Measurements from ENCODE around the gene BORCS6.

The BORCS6 gene

GRCh38 chr17:8160224-8160577, 29.8 kb downstream of the BORCS6 start:
- H3K27me3 ChIP-seq (ENCODE audit: low read depth) = no peaks in the 10 kb centered on the region
- no peaks in the 10 kb centered on the region for H3K9me3 ChIP-seq
- peaks cover 42% of the 10 kb centered on the region for H3K4me1 ChIP-seq
- in situ Hi-C loops (cut with MboI; ENCODE audit: low sequenced_read_pairs) = loop anchor here (25.0 kb wide), 1 partner anchor 923 kb away; the partner anchor contains the start of genes DVL2, GABARAP and PHF23
- DNase-seq (ENCODE audit: low spot score in 2 of 2) = no peak
- no peak overlapping the region for H3K4me3 ChIP-seq
- H3K36me3 ChIP-seq (replicated peaks) = peaks cover 37% of the 10 kb centered on the region

DNA sequence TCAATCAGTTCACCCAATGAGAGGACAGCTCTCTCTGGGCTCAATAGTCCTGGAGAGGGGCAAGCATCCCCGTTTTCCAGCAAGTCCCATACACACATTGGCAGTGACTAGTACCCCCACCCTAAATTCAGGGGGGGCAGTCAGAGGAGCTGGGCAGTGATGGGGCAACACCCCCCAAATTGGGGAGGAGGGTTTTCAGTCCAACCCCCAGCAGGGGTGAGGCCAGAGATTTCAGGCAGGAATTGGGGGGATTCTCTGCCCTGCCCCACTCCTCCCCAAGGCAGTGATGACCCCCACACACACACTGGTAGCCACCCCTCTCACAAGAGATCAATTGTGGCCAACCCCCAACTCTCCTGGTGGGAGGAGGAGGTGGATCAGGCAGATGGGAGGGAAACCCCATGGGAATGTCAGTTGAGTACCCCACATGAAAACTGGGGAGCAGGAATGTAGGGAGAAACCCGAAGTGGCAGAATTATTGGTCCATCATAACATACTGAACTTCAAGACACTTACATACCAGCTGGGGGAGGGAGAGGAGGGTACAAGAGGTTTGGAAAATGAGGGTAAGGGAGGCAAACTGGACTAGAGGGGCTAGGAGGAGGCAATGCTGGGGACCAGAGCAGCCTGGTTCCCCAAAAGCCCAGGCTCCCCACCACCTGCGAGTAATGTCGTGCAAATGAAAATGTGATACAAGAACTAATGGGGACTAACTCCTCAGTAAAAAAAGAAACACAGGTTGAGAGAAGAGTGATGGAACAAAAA, 30.3 kb downstream of the BORCS6 start:
- DNase-seq (ENCODE audit: low spot score in 2 of 2) = no peak
- H3K36me3 ChIP-seq (replicated peaks) = peaks cover 37% of the 10 kb centered on the region
- in situ Hi-C loops (cut with MboI; ENCODE audit: low sequenced_read_pairs) = loop anchor here (25.0 kb wide), 1 partner anchor 922 kb away; the partner anchor contains the start of genes DVL2, GABARAP and PHF23
- H3K4me1 ChIP-seq = peaks cover 44% of the 10 kb centered on the region
- H3K27me3 ChIP-seq (ENCODE audit: low read depth) = no peaks in the 10 kb centered on the region
- no peak overlapping the region for H3K4me3 ChIP-seq
- no peaks in the 10 kb centered on the region for H3K9me3 ChIP-seq

- peaks cover 37% of the 10 kb centered on the region for H3K36me3 ChIP-seq (replicated peaks)
- no peak overlapping the region for H3K4me3 ChIP-seq
- H3K27me3 ChIP-seq (ENCODE audit: low read depth) = no peaks in the 10 kb centered on the region
- peaks cover 44% of the 10 kb centered on the region for H3K4me1 ChIP-seq
- no peak for DNase-seq (ENCODE audit: low spot score in 2 of 2)
- in situ Hi-C loops (cut with MboI; ENCODE audit: low sequenced_read_pairs) = loop anchor here (25.0 kb wide), 1 partner anchor 922 kb away; the partner anchor contains the start of genes DVL2, GABARAP and PHF23
- H3K9me3 ChIP-seq = no peaks in the 10 kb centered on the region
Measured at GRCh38 chr17:8159032-8159400, 31.0 kb downstream of the BORCS6 start.

- Histone ChIP-seq H3K36me3 (replicated peaks) (peaks cover 37% of the 10 kb centered on the region), H3K4me3 (no peak overlapping the region), H3K27me3 (ENCODE audit: low read depth) (no peaks in the 10 kb centered on the region), H3K9me3 (no peaks in the 10 kb centered on the region), H3K4me1 (peaks cover 44% of the 10 kb centered on the region)
- DNase-seq (ENCODE audit: low spot score in 2 of 2) = peak; percentile 73 to 96
- in situ Hi-C loops (cut with MboI; ENCODE audit: low sequenced_read_pairs) = loop anchor here (25.0 kb wide), 1 partner anchor 921 kb away; the partner anchor contains the start of genes DVL2, GABARAP and PHF23
Measured at GRCh38 chr17:8158267-8159031, 31.5 kb downstream of the BORCS6 start.

- H3K36me3 ChIP-seq (replicated peaks) = peaks cover 27% of the 10 kb centered on the region
- DNase-seq (ENCODE audit: low spot score in 2 of 2) = peak; percentile 100
- H3K4me1 ChIP-seq = peaks cover 45% of the 10 kb centered on the region
- H3K9me3 ChIP-seq = no peaks in the 10 kb centered on the region
- in situ Hi-C loops (cut with MboI; ENCODE audit: low sequenced_read_pairs) = loop anchor here (25.0 kb wide), 1 partner anchor 919 kb away; the partner anchor contains the start of genes DVL2, GABARAP and PHF23
- H3K27me3 ChIP-seq (ENCODE audit: low read depth) = no peaks in the 10 kb centered on the region
- H3K4me3 ChIP-seq = peak overlapping the region; percentile 48
Measured at GRCh38 chr17:8156246-8156992, 33.6 kb downstream of the BORCS6 start.

DNA sequence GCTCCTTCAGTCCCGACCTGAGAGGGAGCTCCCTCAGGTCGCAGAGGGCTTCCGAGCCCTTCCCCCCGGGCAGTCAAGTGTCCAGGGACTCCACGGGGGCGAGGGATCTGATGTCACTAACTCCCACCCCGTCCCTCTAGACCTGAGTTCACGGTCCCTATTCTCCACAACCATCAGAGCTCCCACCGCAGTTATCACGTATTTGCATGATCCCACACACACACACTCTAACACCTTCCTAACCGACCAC, 34.1 kb downstream of the BORCS6 start:
- H3K4me3 ChIP-seq = peak overlapping the region; percentile 48
- H3K4me1 ChIP-seq = peaks cover 44% of the 10 kb centered on the region
- in situ Hi-C loops (cut with MboI; ENCODE audit: low sequenced_read_pairs) = loop anchor here (25.0 kb wide), 1 partner anchor 919 kb away; the partner anchor contains the start of genes DVL2, GABARAP and PHF23
- peaks cover 22% of the 10 kb centered on the region for H3K36me3 ChIP-seq (replicated peaks)
- DNase-seq (ENCODE audit: low spot score in 2 of 2) = no peak
- H3K9me3 ChIP-seq = no peaks in the 10 kb centered on the region
- H3K27me3 ChIP-seq (ENCODE audit: low read depth) = no peaks in the 10 kb centered on the region

GRCh38 chr17:8155231-8155995, 34.6 kb downstream of the BORCS6 start:
- peaks cover 21% of the 10 kb centered on the region for H3K36me3 ChIP-seq (replicated peaks)
- H3K27me3 ChIP-seq (ENCODE audit: low read depth) = no peaks in the 10 kb centered on the region
- in situ Hi-C loops (cut with MboI; ENCODE audit: low sequenced_read_pairs) = loop anchor here (25.0 kb wide), 1 partner anchor 918 kb away; the partner anchor contains the start of genes DVL2, GABARAP and PHF23
- H3K9me3 ChIP-seq = no peaks in the 10 kb centered on the region
- peak overlapping the region; percentile 48 for H3K4me3 ChIP-seq
- peaks cover 44% of the 10 kb centered on the region for H3K4me1 ChIP-seq
- DNase-seq (ENCODE audit: low spot score in 2 of 2) = no peak

- Histone ChIP-seq H3K27me3 (ENCODE audit: low read depth) (no peaks in the 10 kb centered on the region), H3K9me3 (no peaks in the 10 kb centered on the region), H3K4me1 (peaks cover 44% of the 10 kb centered on the region), H3K36me3 (replicated peaks) (peaks cover 25% of the 10 kb centered on the region), H3K4me3 (no peak overlapping the region)
- no peak for DNase-seq (ENCODE audit: low spot score in 2 of 2)
- in situ Hi-C loops (cut with MboI; ENCODE audit: low sequenced_read_pairs) = loop anchor here (25.0 kb wide), 1 partner anchor 917 kb away; the partner anchor contains the start of genes DVL2, GABARAP and PHF23
Measured at GRCh38 chr17:8154608-8155155, 35.3 kb downstream of the BORCS6 start.

GRCh38 chr17:8153957-8154607, 35.9 kb downstream of the BORCS6 start:
- DNase-seq (ENCODE audit: low spot score in 2 of 2) = peak; percentile 86 to 99
- in situ Hi-C loops (cut with MboI; ENCODE audit: low sequenced_read_pairs) = loop anchor here (25.0 kb wide), 1 partner anchor 917 kb away; the partner anchor contains the start of genes DVL2, GABARAP and PHF23
- H3K27me3 ChIP-seq (ENCODE audit: low read depth) = no peaks in the 10 kb centered on the region
- H3K4me3 ChIP-seq = peak overlapping the region; percentile 15
- H3K36me3 ChIP-seq (replicated peaks) = peaks cover 25% of the 10 kb centered on the region
- no peaks in the 10 kb centered on the region for H3K9me3 ChIP-seq
- H3K4me1 ChIP-seq = peaks cover 44% of the 10 kb centered on the region

- in situ Hi-C loops (cut with MboI; ENCODE audit: low sequenced_read_pairs) = loop anchor here (25.0 kb wide), 1 partner anchor 916 kb away; the partner anchor contains the start of genes DVL2, GABARAP and PHF23
- no peak overlapping the region; the same call in 1 of the 2 replicates for H3K4me3 ChIP-seq
- peak; percentile 73 to 80 for DNase-seq (ENCODE audit: low spot score in 2 of 2)
- no peaks in the 10 kb centered on the region for H3K27me3 ChIP-seq (ENCODE audit: low read depth)
- no peaks in the 10 kb centered on the region for H3K9me3 ChIP-seq
- H3K4me1 ChIP-seq = peaks cover 44% of the 10 kb centered on the region
- peaks cover 27% of the 10 kb centered on the region for H3K36me3 ChIP-seq (replicated peaks)
Measured at GRCh38 chr17:8153525-8153956, 36.4 kb downstream of the BORCS6 start.

DNA sequence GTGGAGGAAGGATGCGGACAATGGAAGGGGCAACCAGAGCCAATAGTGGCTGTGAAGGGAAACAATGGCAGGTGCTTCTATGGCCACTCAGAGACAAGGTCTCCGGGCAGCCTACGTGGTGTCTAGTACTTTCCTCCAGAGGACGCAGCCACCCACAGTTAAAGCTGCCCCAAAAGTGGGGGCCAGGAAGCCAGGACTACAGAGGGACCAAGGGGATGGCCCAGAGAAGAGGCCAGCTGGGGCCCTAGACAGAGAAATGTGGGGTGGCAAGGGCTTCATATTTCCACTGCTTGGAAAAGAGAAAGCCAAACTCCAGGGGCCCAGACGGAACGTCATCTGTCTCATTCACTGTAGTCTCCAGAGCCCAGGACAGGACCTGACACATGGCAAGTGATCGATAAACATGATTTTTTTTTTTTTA, 36.9 kb downstream of the BORCS6 start:
- DNase-seq (ENCODE audit: low spot score in 2 of 2) = no peak
- Histone ChIP-seq H3K36me3 (replicated peaks) (peaks cover 27% of the 10 kb centered on the region), H3K4me1 (peaks cover 44% of the 10 kb centered on the region), H3K27me3 (ENCODE audit: low read depth) (no peaks in the 10 kb centered on the region), H3K9me3 (no peaks in the 10 kb centered on the region), H3K4me3 (no peak overlapping the region)
- in situ Hi-C loops (cut with MboI; ENCODE audit: low sequenced_read_pairs) = loop anchor here (25.0 kb wide), 1 partner anchor 916 kb away; the partner anchor contains the start of genes DVL2, GABARAP and PHF23
